ENCODE results near the gene CERKL. TPM values are rescaled to one million over a fixed set of nuclear protein-coding genes. Genes with fewer than 3 reads are reported as not detected.

Gene CERKL
- total and polyA plus RNA-seq, 2 of the 13 experiments (the other 11 are each of a cell fraction or from before 2014, with no cell fraction given) = not detected

GRCh38 chr2:181613241-181613640 lies 43.7 kb downstream of the CERKL start:
- no peaks in the 10 kb centered on the region for H4K20me1 ChIP-seq (ENCODE audit: insufficient read depth, low read length)
- ChIA-PET CTCF (ENCODE audit: low intra/inter-chr PET ratio, low total read pairs) (no interaction called here), POLR2A (no interaction called here)
- H3K4me3 ChIP-seq (replicated peaks in 1 of 3; ENCODE audit: insufficient read depth in 1 of 3, low read depth in 2 of 3, low read length in 3 of 3) = no peak overlapping the region
- in situ Hi-C loops (cut with HindIII; ENCODE audit: extremely low pct_ligation_motif_present, low pct_unique_long_range_greater_than_20kb) (no loop called here), intact Hi-C loops (cut with micrococcal nuclease; ENCODE audit: unreplicated experiment) (no loop called here)
- no peak for TF ChIP-seq CREBL2 (CRISPR knock-in tag; IDR thresholded peaks at IDR 0.05; ENCODE audit: borderline replicate concordance)
- TF ChIP-seq HOXA9 (CRISPR knock-in tag; IDR thresholded peaks at IDR 0.05; ENCODE audit: borderline replicate concordance) = no peak
- no peak for TF ChIP-seq NR2C2 (CRISPR knock-in tag; IDR thresholded peaks at IDR 0.05; ENCODE audit: borderline replicate concordance)
- TF ChIP-seq PLRG1 (conservative IDR thresholded peaks at IDR 0.05) = no peak
- no peak for TF ChIP-seq MTF2 (CRISPR knock-in tag; IDR thresholded peaks at IDR 0.05; ENCODE audit: borderline replicate concordance)
- no peak for TF ChIP-seq ZNF772 (CRISPR knock-in tag; IDR thresholded peaks at IDR 0.05)
- TF ChIP-seq THAP9 (CRISPR knock-in tag; IDR thresholded peaks at IDR 0.05; ENCODE audit: borderline replicate concordance) = no peak
- TF ChIP-seq TCF12 (IDR thresholded peaks at IDR 0.05) = no peak
- no peak for TF ChIP-seq TCF12 (CRISPR knock-in tag; IDR thresholded peaks at IDR 0.05)
- TF ChIP-seq PLSCR1 (CRISPR knock-in tag; IDR thresholded peaks at IDR 0.05; ENCODE audit: borderline replicate concordance) = no peak
- no peak for TF ChIP-seq ADNP (CRISPR knock-in tag; IDR thresholded peaks at IDR 0.05)
- TF ChIP-seq SALL2 (CRISPR knock-in tag; IDR thresholded peaks at IDR 0.05) = no peak
- DNase-seq (ENCODE audit: low spot score) (no peak), FAIRE-seq (no peak), ATAC-seq (no peak)
- no peaks in the 10 kb centered on the region for H3K27me3 ChIP-seq (ENCODE audit: control insufficient read depth in 1 of 2, insufficient read depth in 2 of 2, low read length in 2 of 2)
- 20% methylated on average over 2 of the region's 2 CpGs for WGBS (ENCODE audit: low lambda C conversion rate)
- no peak overlapping the region for H3K4me2 ChIP-seq (ENCODE audit: low read depth, low read length)
- no peaks in the 10 kb centered on the region for H3K9me3 ChIP-seq (ENCODE audit: low read length)
- no peak overlapping the region for H3K27ac ChIP-seq (ENCODE audit: extremely low read length, insufficient read depth, low read length)
- no peaks in the 10 kb centered on the region for H3K79me2 ChIP-seq (ENCODE audit: insufficient read depth, low read length)
- no peak overlapping the region for H2AFZ ChIP-seq (ENCODE audit: low read length)
- H3K4me1 ChIP-seq (ENCODE audit: insufficient read depth, low read length) = no peaks in the 10 kb centered on the region
- no TSS peak for BruUV-seq (replicated peaks)
- no peaks in the 10 kb centered on the region for H3K36me3 ChIP-seq (replicated peaks in 1 of 2; ENCODE audit: control insufficient read depth in 1 of 2, insufficient read depth in 2 of 2, low read length in 2 of 2)
- no peak overlapping the region for H3K9ac ChIP-seq (ENCODE audit: insufficient read depth, low read depth, low read length)
